IPS-NIHi7 (cell line): Measurements from ENCODE around the gene TSPAN10.
"Not testable (repeated sequence)": the region's sequence is repeated elsewhere in the genome, so short reads cannot be mapped to it uniquely, and the experiment has no call there.

Source experiments
- DNase-seq: peaks from one replicate; pipeline ENCODE4 v3.0.0; 2012; ENCODE audit warnings: mixed read lengths; ENCODE audit errors: extremely low spot score

TSPAN10 gene

DNA sequence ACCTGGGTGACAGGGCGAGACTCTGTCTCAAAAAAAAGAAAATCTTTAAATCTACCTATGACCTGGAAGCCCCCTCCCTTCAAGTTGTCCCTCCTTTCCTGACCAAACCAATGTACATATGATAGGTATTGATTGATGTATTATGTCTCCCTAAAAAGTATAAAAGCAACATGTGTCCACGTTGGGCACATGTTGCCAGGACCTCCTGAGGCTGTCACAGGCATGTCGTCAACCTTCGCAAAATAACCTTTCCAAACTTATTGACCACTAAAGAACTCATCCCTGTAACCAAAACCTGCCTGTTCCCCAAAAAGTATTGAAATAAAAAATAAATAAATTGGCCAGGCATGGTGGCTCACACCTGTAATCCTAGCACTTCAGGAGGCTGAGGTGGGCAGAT is 25.0 kb downstream of the TSPAN10 start:
- no peak for DNase-seq

DNA sequence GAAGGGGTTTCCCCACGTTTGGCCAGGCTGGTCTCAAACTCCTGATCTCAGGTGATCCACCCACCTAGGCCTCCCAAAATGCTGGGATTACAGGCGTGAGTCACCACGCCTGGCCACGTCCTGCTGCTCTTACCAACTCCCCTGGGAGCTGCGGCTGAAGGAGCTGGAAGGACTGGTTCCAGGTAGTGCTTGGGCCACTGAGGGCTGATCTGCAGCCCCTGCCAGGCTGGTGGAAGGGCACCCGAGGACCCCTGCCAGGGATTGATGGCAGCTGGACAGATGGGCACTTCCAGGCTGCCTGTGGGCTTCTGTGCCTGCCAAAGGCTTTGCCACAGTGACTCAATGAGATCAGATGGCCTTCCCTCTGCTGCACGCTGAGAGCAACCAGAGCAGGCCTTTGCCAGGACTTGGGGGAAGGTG is 27.1 kb downstream of the TSPAN10 start:
- DNase-seq, result no peak

GRCh38 chr17:81665205-81666091 is 28.5 kb downstream of the TSPAN10 start:
- DNase-seq, result no peak

DNA sequence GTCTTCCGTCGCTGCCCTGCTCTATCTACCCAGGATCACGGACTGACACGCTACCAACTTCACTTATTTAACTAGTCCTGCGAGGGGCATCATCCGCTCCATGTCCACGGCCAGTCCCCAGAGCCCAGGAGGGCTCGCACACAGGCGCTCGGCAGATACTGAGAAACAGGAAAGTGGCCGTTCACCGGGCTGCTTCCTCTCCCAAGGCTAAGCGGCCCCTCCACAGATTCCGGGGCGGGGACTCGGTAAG is 29.0 kb downstream of the TSPAN10 start:
- peak; percentile 60 for DNase-seq

DNA sequence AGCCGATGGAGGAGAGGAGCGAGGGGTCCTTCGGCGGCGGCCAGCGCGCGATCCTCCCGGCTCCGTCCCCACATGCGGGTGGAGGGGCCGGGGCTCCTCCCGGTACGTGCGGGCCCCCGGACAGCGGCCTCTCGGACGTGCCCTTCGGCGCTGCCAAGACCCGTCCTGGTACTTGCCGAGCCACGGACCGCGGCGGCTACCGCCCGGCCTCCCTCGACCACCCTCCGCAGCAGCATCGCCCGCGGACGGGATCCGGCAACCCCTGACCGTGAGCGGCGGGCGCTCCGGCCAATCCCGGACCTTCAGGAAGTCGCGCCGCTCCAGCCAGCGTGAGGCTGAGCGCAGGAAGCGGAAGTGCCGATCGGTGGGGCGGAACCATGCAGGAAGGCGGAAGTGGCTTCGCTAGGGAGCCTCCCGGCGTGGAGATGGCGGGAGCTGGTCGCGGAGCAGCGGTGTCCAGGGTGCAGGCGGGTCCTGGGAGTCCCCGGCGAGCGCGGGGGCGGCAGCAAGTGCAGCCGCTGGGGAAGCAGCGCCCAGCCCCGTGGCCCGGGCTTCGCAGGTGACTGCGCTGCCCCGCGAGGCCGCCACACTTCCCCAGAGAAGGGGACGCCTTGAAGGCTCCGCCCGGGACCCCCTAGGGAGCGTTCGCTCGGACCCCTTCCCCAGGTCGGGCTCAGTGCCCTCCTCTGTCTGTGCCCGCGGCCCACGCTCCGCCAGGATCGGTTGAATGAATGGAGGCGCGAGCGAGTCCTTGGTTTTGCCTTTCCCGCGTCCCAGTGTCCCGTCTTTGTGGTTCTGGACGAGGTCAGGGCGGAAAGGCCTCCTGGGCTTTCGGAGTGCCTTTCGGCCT is 29.6 kb downstream of the TSPAN10 start, which contains the start of the genes CCDC137 and OXLD1:
TSS of gene CCDC137 (plus strand) at position 396 of the 850 bp plus-strand sequence. CDS start at position 426, 30 bp downstream.
TSS of gene OXLD1 (minus strand) at position 264 of the 850 bp plus-strand sequence. CDS start at position 236, 28 bp downstream.
- DNase-seq, result peak; percentile 98

- no peak for DNase-seq
Measured at GRCh38 chr17:81667754-81668153, 30.8 kb downstream of the TSPAN10 start.

- DNase-seq, result no peak
Measured at GRCh38 chr17:81672504-81672903, 35.5 kb downstream of the TSPAN10 start.

DNA sequence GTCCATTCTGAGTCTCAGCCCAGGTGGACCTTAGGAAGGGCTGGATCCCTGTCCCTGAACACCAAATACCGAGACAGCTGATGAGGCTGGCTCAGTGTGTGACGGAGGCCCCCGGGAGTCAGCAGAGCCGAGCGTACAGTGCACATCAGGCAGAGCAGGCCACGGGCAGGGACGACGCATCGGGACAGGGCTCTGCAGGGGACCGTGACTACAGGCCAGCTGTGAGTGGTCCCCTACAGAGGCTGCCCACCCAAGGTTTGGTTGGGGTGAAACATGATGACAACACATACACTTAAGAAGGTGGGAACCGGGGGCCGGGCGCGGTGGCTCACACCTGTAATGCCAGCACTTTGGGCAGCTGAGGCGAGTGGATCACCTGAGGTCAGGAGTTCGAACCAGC is 36.0 kb downstream of the TSPAN10 start:
- DNase-seq, result no peak

GRCh38 chr17:81673561-81674258 is 36.7 kb downstream of the TSPAN10 start:
- DNase-seq, result no peak

- DNase-seq, result not testable (repeated sequence)
Measured at GRCh38 chr17:81675515-81676221, 38.7 kb downstream of the TSPAN10 start.

DNA sequence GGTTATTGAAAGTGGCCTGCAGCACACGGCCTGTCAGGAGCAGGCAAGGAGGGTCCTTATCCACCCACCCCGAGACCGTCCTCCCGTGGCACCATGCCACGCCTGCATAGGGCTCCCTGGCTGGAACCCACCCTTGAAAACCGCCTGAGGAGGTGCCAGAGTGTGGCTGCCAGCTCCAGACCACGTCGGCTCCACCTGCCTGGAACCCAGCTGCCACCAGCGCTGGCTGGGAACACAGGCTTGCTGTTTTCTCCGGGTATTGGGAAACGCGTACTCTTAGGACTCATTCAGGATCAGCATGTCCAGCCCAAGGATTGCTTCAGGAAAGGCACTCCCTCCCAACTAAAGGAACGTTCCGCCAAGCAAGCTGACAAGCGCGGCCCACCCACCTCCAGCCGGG is 39.9 kb downstream of the TSPAN10 start:
- no peak for DNase-seq

- no peak for DNase-seq
Measured at GRCh38 chr17:81680150-81680549, 43.2 kb downstream of the TSPAN10 start.

DNA sequence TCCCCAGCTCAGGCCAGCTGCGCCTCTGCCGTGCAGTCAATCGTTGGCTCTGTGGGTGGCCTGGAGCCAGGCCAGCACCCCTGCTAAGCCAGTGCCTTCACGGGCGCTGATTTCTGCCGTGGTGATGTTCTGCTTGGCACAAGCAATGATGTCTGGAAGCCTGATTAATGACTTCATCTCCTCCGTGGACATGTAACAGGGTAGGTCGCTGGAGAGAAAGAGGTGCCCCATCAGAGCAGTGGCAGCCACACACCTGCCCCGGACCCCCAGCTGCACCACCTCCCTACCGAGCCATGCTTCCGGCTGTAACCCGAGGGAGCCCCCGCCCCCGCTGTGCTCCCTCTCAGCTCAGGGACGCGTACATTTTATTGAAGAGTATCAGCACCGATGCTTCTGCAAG is 44.7 kb downstream of the TSPAN10 start:
- DNase-seq, result no peak

DNA sequence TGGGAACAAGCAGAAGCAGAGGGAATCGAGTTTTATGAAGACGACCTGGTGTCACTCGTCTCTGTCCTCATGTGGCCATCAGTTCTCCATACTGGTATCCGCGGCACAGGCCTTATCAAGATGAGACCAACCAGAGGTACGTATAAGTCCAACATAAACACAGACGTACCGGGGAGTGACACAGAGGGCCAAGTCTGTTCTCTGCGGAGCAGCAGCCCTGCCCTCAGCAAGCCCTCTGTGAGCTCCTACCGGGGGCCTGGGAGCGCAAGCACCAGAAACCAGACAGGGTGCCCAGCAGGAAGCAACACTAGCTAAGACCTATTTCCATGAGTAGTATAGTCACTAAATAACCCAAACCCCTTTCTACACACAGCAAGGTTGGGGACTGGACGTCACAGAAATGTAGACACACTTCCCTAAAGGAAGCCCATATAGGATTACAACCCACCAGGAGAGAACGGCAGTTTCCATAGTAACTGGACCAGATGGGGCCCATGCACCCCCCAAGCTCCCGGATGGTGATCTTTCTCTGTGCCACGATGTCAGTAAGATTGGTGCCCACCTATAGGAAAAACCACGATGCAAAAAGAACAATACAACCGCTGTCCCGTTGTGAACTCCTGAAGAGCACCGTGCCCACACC is 45.7 kb downstream of the TSPAN10 start:
- DNase-seq, result no peak

DNA sequence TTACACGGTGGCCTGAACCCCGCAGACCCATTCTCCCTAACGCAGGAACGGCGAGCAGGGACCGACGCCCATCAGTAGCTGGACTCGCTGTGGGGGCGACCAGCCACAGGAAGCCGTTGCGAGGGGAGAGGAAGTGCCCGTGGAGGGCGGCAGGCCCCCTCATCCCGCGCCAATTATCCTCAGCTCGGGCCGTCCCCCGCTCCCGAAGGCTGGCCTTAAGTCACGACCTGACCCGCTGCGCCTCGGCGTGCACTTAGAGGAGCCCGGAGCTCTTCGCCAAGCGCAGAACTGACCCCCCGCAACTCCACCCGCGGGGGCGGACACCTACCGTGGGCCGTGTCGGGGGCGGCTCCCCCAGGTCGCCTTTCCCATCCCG is 46.2 kb downstream of the TSPAN10 start:
- DNase-seq, result no peak

DNA sequence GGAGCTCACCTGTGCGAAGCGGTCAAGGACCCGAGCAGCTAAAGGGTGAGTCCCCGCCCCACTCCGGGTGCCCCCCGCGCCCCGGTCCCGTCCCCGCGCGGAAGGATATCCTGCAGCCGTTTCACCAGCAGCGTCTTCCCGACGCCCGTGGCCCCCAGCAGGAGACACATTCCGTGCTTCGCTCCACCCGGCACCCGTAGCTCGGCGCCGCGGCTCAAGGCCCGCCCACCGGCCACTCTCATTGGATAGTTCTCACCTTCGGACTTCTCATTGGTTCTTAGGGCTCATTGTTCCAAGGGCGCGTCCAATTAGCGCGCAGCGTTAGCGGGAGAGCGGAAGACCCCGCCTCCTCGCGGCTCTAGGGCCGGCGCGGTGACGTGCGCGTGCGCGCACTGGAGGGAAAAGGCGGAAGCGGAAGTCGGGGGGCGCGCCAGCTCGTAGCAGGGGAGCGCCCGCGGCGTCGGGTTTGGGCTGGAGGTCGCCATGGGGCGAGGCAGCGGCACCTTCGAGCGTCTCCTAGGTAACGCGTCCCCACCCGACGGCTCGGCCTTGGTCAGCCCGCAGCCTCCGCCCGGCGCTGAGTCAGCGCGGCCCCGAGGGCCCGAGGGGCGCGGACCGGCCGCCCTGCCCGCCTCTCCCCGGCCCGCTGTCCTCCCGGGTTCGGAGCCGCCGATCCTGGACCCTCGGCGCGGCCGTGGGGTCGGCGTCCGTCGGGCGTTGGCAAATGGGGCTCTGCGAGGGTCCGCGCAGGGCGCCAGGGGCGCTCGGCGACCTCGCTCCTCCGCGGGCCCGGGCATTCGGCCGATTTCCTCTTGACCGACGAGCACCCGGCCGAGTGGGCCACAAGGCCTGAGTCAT is 46.8 kb downstream of the TSPAN10 start, which contains the start of the genes ARL16 and HGS:
TSS of gene ARL16 (minus strand) at position 214 of the 858 bp plus-strand sequence. CDS start at position 170, 44 bp downstream.
TSS of gene HGS (plus strand) at position 428 of the 858 bp plus-strand sequence. CDS start at position 484, 56 bp downstream.
- DNase-seq, result peak; percentile 100

DNA sequence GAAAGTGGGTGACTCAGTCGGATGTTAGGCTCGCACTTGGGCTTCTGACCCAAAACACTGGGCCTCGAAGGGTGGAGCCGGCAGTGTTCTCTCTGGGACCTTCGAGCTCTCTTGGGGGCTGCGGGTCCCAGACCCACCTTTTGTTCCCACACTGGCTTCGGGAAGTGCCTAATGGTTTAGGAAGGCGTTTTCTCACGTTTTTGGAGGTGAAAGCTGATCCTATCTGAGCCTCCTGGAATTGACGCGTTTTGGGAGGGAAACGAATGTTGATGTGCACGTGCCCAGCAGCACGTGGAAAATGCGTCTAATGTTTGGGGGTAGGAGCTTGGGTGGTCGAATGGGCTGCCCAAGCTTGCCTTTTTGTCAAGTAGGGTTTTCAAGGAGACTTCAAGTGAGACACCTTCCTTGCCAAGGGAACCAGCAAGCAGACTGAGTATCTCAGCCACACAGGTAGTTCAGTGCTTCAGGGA is 47.5 kb downstream of the TSPAN10 start:
- no peak for DNase-seq

DNA sequence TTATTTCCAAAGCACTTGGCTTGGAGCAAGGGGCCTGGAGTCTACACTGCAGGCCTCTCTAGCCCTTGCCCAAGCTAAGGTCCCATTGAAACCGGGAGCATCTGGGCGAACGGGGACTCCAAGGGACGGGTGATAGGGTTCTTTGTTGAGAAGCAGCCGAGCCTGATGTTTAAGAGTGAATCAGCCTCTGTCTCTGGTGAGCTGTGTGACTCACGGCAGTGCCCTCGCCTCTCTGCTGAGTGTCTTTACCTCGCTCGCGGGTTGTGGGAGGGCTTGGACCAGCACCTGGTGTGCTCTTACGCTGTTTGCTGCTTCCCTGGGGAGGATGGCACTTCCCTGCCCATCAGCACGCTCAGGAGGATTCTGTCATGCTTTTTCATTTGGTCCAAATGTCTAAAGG is 48.1 kb downstream of the TSPAN10 start:
- no peak for DNase-seq

GRCh38 chr17:81686614-81687013 is 49.6 kb downstream of the TSPAN10 start:
- no peak for DNase-seq
